GM18870 (cell line): Measurements from ENCODE around the gene BLM.
"Not testable (repeated sequence)": the region's sequence is repeated elsewhere in the genome, so short reads cannot be mapped to it uniquely, and the experiment has no call there.

ENCODE experiments used
- ATAC-seq: cut with Tn5 transposase; IDR thresholded peaks from one replicate; pipeline ENCODE4 v1.9.1; 2021; ENCODE audit warnings: moderate library complexity; ENCODE audit not compliant: unreplicated experiment

Gene BLM

GRCh38 chr15:90819390-90819789, 102.2 kb downstream of the BLM start:
- ATAC-seq = no peak

GRCh38 chr15:90819850-90820249, 102.7 kb downstream of the BLM start:
- no peak for ATAC-seq

GRCh38 chr15:90820481-90820880, 103.3 kb downstream of the BLM start:
- ATAC-seq = no peak

DNA sequence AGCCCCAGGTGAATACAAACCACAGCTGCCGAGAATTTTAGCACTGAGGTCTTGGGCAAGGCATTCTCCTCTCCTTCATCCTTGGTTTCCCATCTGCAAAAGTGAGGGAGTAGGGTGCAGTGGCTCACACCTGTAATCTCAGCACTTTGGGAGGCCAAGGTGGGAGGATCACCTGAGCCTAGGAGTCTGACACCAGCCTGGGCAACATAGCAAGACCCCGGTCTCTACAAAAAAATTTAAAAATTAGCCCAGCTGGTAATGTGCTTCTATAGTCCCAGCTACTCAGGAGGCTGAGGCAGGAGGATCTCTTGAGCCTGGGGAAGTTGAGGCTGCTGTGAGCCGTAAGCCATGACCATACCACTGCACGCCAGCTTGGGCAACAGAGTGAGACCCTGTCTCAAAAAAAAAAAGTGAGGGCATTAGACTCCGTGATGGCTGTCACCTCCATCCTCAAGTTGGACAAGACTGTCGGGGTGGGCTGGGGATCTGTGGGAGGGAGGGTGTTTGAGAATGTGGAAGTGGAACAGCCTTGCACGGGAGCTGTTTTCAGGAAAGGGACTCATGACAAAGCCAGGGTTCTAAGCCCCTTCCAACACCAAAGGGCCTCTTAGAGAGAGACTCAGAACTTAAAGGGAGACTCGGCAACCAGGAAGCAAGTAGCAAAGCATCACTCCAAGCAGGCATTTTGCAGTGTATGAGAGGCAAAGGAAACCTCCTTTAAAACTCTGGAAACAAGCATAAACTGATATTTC, 105.2 kb downstream of the BLM start:
- no peak for ATAC-seq

DNA sequence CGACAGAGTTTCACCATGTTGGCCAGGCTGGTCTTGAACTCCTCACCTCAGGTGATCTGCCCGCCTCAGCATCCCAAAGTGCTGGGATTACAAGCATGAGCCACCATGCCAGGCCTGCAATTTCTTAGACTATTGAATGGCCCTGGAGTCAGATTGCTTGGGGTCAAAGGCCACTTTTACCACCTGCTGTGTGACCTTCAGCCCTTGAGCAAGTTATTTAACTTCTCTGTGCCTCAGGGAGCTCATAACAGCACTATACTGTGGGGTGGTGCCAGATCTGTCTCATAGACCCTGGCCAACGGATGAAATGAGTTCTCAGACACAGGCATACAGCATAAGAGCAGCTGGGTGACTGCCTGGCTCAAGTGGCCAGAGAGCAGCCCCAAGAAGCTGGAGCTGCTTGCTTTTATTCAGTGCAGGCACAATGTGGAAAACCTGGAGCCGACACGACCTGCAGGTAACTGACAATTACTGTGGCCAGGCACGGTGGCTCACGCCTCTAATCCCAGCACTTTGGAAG, 106.4 kb downstream of the BLM start:
- no peak for ATAC-seq

GRCh38 chr15:90825115-90825899, 108.2 kb downstream of the BLM start:
- ATAC-seq = not testable (repeated sequence)

DNA sequence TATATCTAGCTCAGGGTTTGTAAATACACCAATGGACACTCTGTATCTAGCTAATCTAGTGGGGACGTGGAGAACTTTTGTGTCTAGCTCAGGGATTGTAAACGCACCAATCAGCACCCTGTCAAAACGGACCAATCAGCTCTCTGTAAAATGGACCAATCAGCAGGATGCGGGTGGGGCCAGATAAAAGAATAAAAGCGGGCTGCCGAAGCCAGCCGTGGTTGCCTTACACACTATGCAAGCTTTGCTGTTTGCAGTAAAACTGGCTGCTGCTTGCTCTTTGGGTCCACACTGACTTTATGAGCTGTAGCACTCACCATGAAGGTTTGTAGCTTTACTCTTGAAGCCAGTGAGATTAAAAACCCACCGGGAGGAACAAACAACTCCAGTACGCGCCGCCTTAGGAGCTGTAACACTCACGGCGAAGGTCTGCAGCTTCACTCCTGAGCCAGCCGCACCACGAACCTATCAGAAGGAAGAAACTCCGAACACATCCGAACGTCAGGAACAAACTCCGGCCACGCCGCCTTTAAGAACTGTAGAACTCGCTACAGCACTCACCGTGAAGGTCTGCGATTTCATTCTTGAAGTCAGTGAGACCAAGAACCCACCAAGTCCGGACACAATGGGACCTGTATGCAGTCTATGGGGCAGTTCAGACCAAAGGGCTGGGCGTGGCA, 109.2 kb downstream of the BLM start:
- ATAC-seq = not testable (repeated sequence)

GRCh38 chr15:90826886-90827435, 109.8 kb downstream of the BLM start:
- no peak for ATAC-seq

GRCh38 chr15:90828111-90828510, 111.0 kb downstream of the BLM start:
- no peak for ATAC-seq

DNA sequence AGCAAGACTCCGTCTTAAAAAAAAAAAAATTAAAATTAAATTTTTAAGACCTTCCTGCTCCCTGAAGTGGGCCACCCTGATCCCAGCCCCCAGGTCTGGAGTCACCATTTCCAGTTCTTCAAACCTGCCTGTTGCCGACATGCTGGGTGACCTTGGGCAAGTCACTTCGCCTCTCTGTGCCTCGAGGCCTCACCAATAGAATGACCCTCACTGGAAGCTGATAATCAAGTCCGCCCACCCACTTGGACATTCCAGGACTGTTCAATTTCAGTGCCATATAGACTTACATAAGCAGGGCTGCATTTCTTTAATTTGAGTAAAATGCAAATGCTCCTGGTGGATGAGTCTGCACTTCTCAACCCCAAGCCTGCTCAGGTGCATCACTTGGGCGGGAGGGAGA, 112.0 kb downstream of the BLM start:
- ATAC-seq = no peak

- no peak for ATAC-seq
Measured at GRCh38 chr15:90829942-90830440, 112.8 kb downstream of the BLM start.

- ATAC-seq = no peak
Measured at GRCh38 chr15:90834626-90835025, 117.5 kb downstream of the BLM start.

GRCh38 chr15:90836296-90836871, 119.2 kb downstream of the BLM start:
- ATAC-seq = no peak

DNA sequence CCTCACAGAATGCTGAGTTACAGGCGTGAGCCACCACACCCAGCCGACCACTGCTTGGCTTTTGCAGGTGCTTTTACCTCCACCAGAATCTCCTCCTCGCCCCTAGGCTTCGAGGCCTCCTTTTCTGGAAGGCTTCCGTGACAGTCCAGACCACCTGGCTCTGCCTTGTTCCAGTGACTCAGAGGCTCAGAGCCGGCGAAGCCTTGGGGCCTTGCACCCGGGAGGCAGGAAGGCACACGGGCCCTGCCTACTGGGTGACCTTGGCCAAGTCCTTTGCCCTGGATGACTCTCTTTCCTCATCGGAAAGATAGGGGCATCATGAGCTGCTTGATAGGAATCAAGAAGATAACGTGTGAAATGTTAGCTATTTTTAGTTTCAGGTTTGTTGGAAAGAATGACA, 119.9 kb downstream of the BLM start:
- no peak for ATAC-seq

- no peak for ATAC-seq
Measured at GRCh38 chr15:90838139-90838538, 121.0 kb downstream of the BLM start.

DNA sequence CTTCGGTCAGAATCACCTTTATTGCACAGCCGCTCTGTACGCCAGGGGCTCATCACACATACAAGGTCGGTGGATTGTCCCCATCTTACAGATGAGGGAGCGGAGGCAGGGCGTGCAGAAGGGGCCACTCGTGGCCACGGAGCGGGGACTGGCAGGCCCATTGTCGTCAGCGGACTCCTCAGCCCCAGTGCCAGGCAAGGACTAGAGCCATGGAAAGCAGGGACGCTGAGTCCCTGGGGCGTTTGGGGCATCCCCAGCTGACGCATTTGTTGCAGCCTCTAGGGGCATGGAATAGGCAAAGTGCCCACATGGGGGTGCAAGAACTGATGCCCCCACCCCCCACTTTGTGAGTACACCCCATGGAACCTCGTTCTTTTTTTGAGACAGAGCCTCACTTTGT, 121.4 kb downstream of the BLM start:
- ATAC-seq = no peak

DNA sequence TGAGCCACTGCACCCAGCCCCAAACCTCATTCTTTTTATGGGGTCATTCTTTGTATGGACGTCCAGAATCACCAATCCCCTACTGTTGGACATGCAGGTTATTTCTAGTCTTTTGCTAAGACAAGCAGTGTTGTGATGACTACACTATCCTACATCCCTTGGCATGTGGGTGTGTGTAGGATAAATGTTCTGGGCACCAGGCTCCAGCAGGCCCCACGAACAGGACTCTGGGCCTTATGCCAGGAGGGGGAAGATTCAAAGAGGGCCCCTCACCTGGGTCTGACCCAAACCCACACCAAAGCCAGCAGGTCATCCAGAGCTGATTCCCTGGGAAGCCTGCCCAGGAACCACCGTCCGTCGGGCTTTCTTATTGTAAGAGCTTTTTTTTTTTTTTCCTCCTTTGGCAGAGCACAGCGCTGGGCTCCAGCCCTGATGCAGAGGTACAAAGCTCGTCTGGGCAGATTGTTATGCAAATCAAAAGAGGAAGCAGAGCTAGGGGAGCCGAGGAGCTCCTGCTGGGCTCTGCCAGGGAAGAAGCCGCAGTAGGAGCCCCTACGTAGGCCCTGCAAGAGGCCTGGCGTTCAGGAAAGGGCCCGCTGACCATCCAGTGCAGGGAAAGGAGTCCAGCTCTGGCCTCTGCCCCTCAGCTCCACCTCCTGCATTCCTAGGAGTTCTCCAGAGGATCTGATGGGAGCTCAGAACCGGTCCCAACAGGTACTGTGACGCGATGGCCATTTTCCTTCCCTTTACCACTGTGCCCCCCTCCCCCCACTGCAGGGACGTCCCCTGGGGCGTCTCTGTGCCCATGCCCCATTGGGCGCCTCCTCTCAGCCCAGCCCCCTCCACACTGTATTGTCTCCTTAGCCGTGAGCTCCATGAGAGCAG, 122.3 kb downstream of the BLM start:
- ATAC-seq = peak; percentile 89

DNA sequence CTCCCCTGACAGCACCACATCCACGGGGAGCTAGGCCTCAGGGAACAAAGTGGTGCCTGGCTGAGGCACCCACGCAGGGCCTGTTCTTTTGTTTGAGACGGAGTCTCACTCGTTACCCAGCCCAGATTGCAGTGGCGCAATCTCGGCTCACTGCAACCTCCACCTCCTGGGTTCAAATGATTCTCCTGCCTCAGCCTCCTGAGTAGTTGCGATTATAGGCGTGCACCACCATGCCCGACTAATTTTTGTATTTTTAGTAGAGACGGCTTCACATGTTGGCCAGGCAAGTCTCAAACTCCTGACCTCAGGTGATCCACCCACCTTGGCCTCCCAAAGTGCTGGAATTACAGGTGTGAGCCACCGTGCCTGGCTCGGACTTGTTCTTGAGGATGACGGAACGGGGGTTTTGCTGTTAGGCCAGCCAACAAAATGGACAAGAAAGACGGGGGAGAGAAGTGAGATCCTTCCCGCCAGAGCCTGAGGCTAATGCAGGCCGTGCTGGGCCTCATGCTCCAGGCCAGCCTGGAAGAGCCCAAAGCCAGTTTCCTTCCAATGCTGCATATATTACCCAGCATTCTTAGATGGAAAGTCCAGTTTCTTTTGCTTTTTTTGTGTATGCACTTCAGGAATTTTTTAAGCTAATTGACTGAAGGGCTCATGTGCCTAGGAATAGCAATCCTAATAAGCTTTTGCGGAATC, 123.2 kb downstream of the BLM start:
- no peak for ATAC-seq

GRCh38 chr15:90840954-90841353, 123.8 kb downstream of the BLM start:
- ATAC-seq = no peak
